Mucosa of descending colon (tissue), 3 donors: ENCODE results near the gene RXRG. TPM values are rescaled to one million over a fixed set of nuclear protein-coding genes. Genes with fewer than 3 reads are reported as not detected.

Experiments
- ATAC-seq: fragments of 200-7000 bp; cut with Tn5 transposase; one replicate; pipeline ENCODE4 v1.9.1; 2020; ENCODE audit warnings: mild to moderate bottlenecking, moderate library complexity
- DNase-seq, 3 donors: peaks; one replicate each; pipeline ENCODE4 v3.0.0-alpha.2; 2020
- H3K36me3 ChIP-seq: fragments of 200-600 bp; one replicate; pipeline ENCODE4 v1.8.0; 2021; ENCODE audit warnings: low read depth, mild to moderate bottlenecking
- H3K4me1 ChIP-seq: fragments of 200-600 bp; one replicate; pipeline ENCODE4 v1.8.0; 2021; ENCODE audit warnings: low read depth, mild to moderate bottlenecking
- H3K4me3 ChIP-seq: fragments of 200-600 bp; one replicate; pipeline ENCODE4 v1.8.0; 2021; ENCODE audit warnings: mild to moderate bottlenecking
- H3K9me3 ChIP-seq: fragments of 200-600 bp; one replicate; pipeline ENCODE4 v1.8.0; 2021; ENCODE audit warnings: mild to moderate bottlenecking
- CTCF ChIP-seq: fragments of 200-600 bp; IDR thresholded peaks from one replicate; pipeline ENCODE4 v1.8.0; 2022; ENCODE audit warnings: antibody characterized with exemption, mild to moderate bottlenecking
- intact Hi-C, 2 donors: fragments of 100-400 bp; cut with DNase I in 1 of 2; cut with micrococcal nuclease in 1 of 2; formaldehyde crosslinking; loops; one replicate each; pipeline versions ENCODE4 v1.11.0 to v1.11.1; 2022; cut with DNase I, micrococcal nuclease
- total RNA-seq, 3 donors: library from RNA; stranded (reverse); fragmentation: NEBNext Ultra II Directional in 2 of 3; extraction: Animal tissue kit (Norgen Biotek cat#: 25700) in 2 of 3; gene quantifications; one replicate each; pipeline versions ENCODE4 v1.2.1 to v1.2.4, GENCODE V29; 2021 to 2023
- donor health status: DM: no; HTN: no; CAD: no; lungs with moderate emphysema.
- donor health status: DM: no; HTN: no; CAD: no.
- donor health status: DM: no; HTN: yes; CAD: no.

Gene RXRG
- total RNA-seq, 3 donors from 2014 or later: 0.29 to 1.8 (median 1.1) TPM

GRCh38 chr1:165402517-165403111 lies 42.3 kb downstream of the RXRG start:
- no peak overlapping the region for H3K4me3 ChIP-seq
- DNase-seq (no peak), ATAC-seq (no peak)
- intact Hi-C loops: no loop called here
- no peak for TF ChIP-seq CTCF
- no peaks in the 10 kb centered on the region for H3K9me3 ChIP-seq
- H3K4me1 ChIP-seq: no peaks in the 10 kb centered on the region
- H3K36me3 ChIP-seq: no peaks in the 10 kb centered on the region

GRCh38 chr1:165397944-165398343 lies 47.0 kb downstream of the RXRG start:
- TF ChIP-seq CTCF: no peak
- ATAC-seq: peak; percentile 34
- intact Hi-C loops: no loop called here
- DNase-seq: no peak
- Histone ChIP-seq H3K4me1 (peaks cover 5% of the 10 kb centered on the region), H3K9me3 (no peaks in the 10 kb centered on the region), H3K36me3 (no peaks in the 10 kb centered on the region), H3K4me3 (no peak overlapping the region)

- intact Hi-C loops: no loop called here
- ATAC-seq (no peak), DNase-seq (no peak)
- Histone ChIP-seq H3K9me3 (no peaks in the 10 kb centered on the region), H3K36me3 (no peaks in the 10 kb centered on the region), H3K4me3 (no peak overlapping the region), H3K4me1 (peaks cover 10% of the 10 kb centered on the region)
- no peak for TF ChIP-seq CTCF
Measured at GRCh38 chr1:165395901-165396300, 49.0 kb downstream of the RXRG start.

GRCh38 chr1:165395478-165395877 lies 49.4 kb downstream of the RXRG start:
- Histone ChIP-seq H3K4me3 (no peak overlapping the region), H3K9me3 (no peaks in the 10 kb centered on the region), H3K4me1 (peaks cover 10% of the 10 kb centered on the region), H3K36me3 (no peaks in the 10 kb centered on the region)
- no peak for ATAC-seq
- TF ChIP-seq CTCF: no peak
- intact Hi-C loops: no loop called here
- no peak for DNase-seq

- intact Hi-C loops: loop anchor here (1.0 to 5.0 kb wide), 2 partner anchors 199 to 200 kb away; no protein-coding TSS in a partner anchor
- no peaks in the 10 kb centered on the region for H3K9me3 ChIP-seq
- TF ChIP-seq CTCF: peak; percentile 92
- ATAC-seq: peak; percentile 97
- H3K36me3 ChIP-seq: no peaks in the 10 kb centered on the region
- DNase-seq: peak; percentile 84 to 90 (median 85)
- H3K4me1 ChIP-seq: peaks cover 10% of the 10 kb centered on the region
- no peak overlapping the region for H3K4me3 ChIP-seq
Measured at GRCh38 chr1:165392634-165393571, 52.0 kb downstream of the RXRG start.
